Lung microvascular endothelial cell (primary cell): ENCODE results near the gene GNB3. TPM values are rescaled to one million over a fixed set of nuclear protein-coding genes. Genes with fewer than 3 reads are reported as not detected.
A peak's percentile ranks its signal among the peaks of the same experiment; 100 is the strongest.
"Not testable (repeated sequence)": the region's sequence is repeated elsewhere in the genome, so short reads cannot be mapped to it uniquely, and the experiment has no call there.

ENCODE experiments used
- DNase-seq, 2 donors: peaks; one replicate each; pipeline versions ENCODE4 v3.0.0 to v3.0.0-alpha.2; 2010; ENCODE audit warnings: low read depth in 2 of 2
- total RNA-seq: library from RNA; depleted of rRNA; stranded (reverse); fragments of >200 nt; gene quantifications from 2 replicates; pipeline ENCODE4 v1.2.1, GENCODE V29; 2014

The GNB3 gene
- total RNA-seq, 1 donor from 2014 or later: 0.40 TPM

GRCh38 chr12:6860116-6860515 lies 19.4 kb downstream of the GNB3 start:
- no peak for DNase-seq

- DNase-seq: no peak
Observed at GRCh38 chr12:6860942-6861341, 20.2 kb downstream of the GNB3 start.

- no peak for DNase-seq
Observed at GRCh38 chr12:6861391-6861790, 20.7 kb downstream of the GNB3 start.

DNA sequence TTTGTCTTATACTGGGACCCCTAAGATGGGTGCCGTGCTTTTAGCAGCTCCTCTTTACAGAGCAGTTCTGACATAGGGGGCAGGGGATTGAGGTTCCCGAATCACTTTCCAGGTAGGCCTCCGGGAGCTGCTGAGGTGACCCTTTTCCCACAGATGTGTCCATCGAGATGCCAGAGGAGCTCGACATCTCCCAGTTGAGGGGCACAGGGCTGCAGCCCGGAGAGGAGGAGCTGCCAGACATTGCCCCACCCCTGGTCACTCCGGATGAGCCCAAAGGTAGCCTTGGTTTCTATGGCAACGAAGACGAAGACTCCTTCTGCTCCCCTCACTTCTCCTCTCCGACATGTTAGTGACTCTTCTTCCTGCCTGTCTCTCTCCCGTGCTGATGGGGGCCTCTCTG lies 22.3 kb downstream of the GNB3 start:
- no peak for DNase-seq

DNA sequence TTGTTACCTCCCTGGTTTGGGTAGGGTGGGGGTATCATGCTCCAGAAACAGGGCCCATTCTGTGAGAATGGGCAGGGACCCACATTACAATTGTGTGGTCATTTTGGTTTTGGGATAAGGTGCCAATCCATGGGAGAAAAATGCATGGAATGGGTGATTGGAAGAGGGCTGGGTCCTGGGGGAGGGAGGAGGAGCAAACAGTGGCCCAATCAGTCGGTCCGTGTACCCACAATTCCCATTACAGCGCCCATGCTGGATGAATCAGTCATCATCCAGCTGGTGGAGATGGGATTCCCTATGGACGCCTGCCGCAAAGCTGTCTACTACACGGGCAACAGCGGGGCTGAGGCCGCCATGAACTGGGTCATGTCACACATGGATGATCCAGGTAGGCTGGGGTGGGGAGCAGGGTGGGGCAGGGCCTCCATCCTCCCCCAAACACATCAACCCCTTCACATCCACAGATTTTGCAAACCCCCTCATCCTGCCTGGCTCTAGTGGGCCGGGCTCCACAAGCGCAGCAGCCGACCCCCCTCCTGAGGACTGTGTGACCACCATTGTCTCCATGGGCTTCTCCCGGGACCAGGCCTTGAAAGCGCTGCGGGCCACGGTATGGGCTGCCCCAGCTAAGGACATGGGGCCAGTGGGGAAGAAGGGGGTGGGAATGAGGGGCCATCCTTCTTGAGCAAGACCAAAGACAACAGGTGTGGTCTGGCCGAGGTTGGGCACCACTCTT lies 23.0 kb downstream of the GNB3 start:
- DNase-seq: no peak

GRCh38 chr12:6865307-6865706 lies 24.6 kb downstream of the GNB3 start:
- not testable (repeated sequence) for DNase-seq

- DNase-seq: no peak
Observed at GRCh38 chr12:6866163-6866919, 25.6 kb downstream of the GNB3 start.

DNA sequence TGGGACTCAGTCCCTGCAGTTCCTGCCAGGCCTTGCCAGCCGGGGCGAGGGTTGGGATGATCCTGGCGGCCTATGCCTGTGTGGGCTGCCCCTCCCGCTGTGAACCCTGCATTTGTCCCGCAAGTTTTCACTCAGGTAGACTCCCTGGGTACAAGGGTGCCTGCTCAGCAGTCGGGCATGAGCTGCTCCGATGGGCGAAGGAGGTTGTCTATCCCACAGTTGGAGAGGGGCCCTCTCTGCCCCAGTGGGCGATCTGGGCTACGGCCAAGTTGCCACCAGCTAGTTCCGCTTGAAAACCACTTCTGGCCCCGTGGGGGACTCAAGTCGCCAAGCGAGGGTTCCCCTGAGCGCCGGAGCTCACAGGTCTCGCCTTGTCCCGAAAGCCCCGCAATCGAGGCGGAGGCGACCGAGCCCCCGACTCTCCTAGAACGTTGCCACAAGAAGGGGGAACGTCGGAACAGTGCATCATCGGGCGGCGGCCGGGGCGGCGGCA lies 26.2 kb downstream of the GNB3 start:
- DNase-seq: no peak

DNA sequence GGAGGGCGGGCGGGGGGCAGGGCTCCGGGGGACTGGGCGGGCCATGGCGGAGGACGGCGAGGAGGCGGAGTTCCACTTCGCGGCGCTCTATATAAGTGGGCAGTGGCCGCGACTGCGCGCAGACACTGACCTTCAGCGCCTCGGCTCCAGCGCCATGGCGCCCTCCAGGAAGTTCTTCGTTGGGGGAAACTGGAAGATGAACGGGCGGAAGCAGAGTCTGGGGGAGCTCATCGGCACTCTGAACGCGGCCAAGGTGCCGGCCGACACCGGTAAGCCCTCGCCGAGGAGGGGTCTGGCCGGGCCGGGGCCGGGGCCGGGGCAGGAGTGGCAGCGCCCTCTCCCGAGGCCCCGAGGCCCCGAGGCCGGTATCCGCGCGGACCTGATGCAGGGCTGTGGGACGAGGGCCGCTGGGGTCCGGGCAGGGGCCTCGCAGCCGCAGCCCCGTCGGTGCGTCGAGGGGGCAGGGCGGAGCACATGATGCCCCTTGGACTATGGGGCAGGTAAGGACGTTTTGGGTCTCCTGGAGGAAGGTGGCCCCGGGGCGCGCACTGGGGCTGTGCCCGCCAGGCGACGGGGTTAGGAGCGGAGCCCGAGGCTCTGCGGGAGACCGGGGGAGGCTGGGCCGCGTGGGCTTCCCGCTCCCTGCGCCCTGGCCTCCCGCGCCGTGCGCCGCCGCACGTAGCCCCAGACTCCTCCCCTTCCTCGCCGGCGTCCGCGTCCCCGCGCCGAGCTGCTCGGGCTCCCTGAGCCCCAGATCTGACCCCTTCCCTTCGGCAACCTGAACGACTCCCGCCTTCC lies 26.9 kb downstream of the GNB3 start, which contains the start of gene TPI1:
Gene TPI1, plus strand, starts transcription at position 119 of the 798 bp plus-strand sequence. Its CDS starts 36 bp downstream, at position 155.
- peak; percentile 88 to 91 for DNase-seq

DNA sequence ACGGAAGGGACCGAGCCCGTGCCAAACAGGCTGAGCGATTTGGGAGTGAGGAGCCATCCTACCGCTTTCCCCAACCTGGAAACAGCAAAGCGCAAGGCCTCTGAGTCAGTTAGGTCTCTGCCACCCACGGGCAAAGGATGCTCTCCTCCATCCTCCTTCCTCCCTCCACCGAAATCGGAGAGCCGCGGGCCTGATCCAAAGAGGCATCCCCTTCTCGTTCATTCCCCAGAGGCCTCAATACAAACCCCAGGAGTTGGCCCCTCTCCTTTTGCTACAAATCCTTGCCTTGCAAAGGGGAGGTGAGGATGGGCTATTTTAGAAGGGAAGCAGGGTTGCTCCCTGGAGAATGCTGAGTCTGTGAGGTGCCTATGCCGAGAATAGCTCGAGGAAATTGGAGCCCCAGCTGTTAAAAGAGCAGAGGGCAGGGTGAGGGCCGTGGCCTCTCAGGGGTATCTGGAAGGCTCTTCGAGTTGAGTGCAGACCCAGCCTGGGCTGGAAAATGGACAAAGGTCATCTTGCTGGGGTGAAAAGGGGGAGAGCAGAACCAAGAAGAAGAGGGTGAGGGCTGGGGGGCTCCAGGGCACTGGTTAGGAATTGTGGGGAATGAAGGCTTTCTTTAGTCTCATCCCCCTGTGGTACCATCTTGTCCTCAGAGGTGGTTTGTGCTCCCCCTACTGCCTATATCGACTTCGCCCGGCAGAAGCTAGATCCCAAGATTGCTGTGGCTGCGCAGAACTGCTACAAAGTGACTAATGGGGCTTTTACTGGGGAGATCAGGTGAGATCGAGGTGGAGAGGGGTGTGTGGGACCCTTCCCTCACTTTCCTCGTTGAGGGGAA lies 27.7 kb downstream of the GNB3 start:
- DNase-seq: peak in 1 of 2 donors; percentile 42

DNA sequence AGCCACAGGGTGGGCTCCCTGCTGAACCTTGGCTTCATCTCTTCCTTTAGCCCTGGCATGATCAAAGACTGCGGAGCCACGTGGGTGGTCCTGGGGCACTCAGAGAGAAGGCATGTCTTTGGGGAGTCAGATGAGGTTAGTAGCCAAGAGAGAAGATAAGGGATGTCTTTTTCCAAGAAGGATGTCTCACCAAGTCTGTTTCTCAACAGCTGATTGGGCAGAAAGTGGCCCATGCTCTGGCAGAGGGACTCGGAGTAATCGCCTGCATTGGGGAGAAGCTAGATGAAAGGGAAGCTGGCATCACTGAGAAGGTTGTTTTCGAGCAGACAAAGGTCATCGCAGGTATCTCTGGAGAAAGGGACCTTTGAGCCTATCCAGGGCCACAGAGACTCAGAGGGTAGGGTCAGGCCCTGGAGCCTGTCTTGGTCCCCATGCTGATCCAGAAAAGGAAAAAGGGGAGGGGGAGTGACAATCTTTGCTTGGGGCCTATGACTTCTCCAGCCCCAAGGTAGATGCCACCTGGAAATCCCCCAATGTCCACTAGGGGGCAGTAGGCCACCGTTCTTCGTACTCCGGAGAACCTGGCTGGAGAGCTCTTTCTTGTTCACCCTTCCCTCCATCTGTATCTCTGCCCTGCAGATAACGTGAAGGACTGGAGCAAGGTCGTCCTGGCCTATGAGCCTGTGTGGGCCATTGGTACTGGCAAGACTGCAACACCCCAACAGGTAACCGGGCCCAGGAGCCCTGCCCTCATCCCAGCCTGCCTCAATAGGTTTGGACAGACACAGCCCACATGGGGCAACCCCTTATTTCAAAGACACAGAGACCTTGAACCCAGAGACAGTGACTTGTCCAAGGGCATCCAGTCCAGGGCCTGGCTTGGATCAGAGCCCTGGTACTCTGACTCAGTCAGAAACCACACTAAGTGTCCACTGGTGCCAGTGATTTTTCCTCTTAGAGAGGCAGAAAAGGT lies 28.6 kb downstream of the GNB3 start:
- DNase-seq: peak; percentile 82 to 83

GRCh38 chr12:6870304-6870703 lies 29.6 kb downstream of the GNB3 start:
- not testable (repeated sequence) for DNase-seq

- DNase-seq: no peak
Observed at GRCh38 chr12:6871052-6871957, 30.6 kb downstream of the GNB3 start.

DNA sequence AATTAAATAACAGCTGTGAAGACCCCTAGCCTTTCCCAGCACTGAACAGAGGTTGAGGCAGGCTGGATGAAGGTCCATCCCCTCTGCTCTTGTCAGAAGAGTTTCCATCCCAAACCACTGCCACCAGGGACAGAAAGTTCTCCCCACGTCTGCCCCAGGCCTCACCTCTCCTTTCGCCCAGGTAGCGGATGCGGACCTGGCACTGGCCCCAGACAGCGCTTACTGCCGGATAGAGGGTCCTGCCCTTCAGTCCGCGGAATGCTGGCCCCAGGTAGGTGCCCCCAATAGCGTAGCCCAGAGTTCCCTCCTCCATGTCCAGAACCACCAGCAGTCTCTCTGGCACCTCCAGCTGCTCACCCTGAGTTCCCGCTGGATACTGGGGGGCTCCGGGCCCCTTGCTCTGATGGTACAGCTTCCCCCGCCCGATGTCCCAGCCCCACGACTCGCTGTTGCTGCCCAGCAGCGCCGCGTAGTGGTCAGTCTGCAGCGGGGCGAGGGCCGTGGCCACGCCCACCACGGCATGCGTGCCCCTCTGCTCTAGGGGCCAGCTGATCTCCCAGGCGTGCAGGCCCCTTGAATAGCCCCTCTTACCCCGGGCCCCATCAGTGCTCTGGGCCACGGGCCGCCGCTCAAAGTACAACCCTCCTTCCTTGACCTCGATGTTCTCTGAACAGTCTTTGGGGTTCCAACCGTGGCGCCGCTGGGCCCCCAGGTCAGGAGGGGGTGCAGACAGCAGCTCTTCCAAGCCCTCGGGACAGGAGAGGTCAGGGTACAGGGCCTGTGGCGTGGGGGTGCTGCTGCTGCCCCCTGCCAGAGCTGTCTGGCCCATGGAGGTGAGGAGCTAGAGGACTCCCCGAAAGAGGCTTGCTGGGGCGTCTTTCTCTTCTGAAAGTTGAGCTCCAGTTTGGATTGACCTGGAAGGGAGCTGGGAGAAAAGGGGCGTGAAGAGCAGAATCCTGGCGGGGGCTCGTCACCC lies 31.6 kb downstream of the GNB3 start:
- peak; percentile 82 for DNase-seq

DNA sequence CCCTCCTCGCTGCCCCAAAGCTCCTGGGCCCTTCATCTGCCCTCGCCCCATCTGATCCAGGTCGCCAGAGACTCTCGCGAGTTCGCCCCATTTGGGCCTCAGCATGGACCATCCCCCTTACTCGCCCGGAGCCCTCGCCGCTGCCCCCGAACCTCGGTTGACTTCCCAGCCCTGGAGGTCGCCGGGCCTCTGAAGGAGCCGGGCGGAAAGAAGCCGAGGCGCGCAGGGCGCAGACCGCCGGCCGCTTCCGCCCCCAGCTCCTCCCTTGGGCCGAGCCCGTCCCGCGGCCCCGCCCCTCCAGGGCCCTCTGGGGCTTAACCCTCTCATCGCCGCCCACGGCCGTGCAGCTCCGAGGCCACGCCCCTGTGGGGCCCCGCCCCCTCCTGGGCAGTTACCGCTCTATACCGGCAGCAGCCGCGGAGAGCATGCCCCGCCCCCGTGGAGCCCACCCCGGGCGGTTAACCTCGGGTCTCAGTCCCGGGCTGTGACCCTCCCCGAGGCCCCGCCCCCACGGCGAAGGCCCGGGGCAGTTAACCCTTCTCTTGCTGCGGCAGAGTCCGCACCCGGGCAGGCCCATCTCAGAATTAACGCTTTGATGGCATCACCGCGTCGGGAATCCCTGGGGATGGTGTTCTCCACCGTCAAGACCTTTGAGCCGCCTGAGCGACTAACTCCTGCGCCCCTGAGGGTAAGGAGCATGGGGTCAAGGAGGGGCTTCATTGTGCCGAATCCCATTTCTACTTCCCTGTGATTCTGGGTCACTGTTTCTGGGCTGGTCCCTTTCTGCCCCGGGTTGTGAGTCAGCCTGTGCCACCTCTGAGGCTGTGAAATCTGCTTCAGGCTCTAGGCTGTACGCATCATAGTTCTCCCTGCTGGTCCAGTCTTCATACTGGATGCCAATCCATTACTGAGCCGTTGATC lies 32.6 kb downstream of the GNB3 start, which contains the start of gene SPSB2:
Gene SPSB2, minus strand, starts transcription at position 210 of the 921 bp plus-strand sequence. CDS start 402 bp downstream, outside the sequence.
- DNase-seq: peak; percentile 95 to 96

DNA sequence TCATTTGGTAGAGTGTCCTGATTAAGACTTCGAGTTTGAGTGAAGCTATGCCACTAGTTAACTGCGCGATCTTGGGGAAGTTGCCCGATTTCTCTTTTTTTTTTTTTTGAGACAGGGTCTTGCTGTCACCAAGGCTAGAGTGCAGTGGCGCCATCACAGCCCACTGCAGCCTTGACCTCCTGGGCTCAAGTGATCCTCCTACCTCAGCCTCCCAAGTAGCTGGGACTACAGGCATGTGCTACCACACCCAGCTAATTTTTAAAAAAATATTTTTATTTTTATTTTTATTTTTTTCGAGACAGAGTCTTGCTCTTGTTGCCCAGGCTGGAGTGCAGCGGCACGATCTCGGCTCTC lies 33.3 kb downstream of the GNB3 start:
- DNase-seq: not testable (repeated sequence)
